MCF 10A (cell line): ENCODE measurements around the gene RELN. TPM values are rescaled to one million over a fixed set of nuclear protein-coding genes. Genes with fewer than 3 reads are reported as not detected.
"Not testable (repeated sequence)": the region's sequence is repeated elsewhere in the genome, so short reads cannot be mapped to it uniquely, and the experiment has no call there.

Experiments used
- BruUV-seq: library from RNA; stranded (reverse); fragments of 400-500 nt; replicated peaks from 2 replicates; lab custom pipeline; 2021; lab: Mats Ljungman, UMichigan
- CTCF ChIA-PET: fragments of 300-600 bp; sonication (Branson Sonifier 250); formaldehyde crosslinking; extraction: SDS; loops from one replicate; lab custom pipeline; 2021; ENCODE audit warnings: antibody characterized with exemption, inconsistent platforms; lab: Yijun Ruan, JAX
- POLR2A ChIA-PET: fragments of 300-600, 350-650 bp; sonication (Branson Sonifier 250); formaldehyde crosslinking; extraction: SDS; loops from one replicate; lab custom pipeline; 2020; ENCODE audit warnings: antibody characterized with exemption, inconsistent platforms; lab: Yijun Ruan, JAX
- DNase-seq: peaks from one replicate; pipeline ENCODE4 v3.0.0-alpha.2; 2018; ENCODE audit not compliant: unreplicated experiment
- H3K27ac Mint-ChIP-seq: one replicate; pipeline ENCODE4 v1.8.0; 2022; ENCODE audit warnings: mild to moderate bottlenecking, low read depth, mixed read lengths; ENCODE audit not compliant: unreplicated experiment
- H3K27me3 Mint-ChIP-seq: one replicate; pipeline ENCODE4 v1.8.0; 2022; ENCODE audit warnings: mixed read lengths; ENCODE audit not compliant: insufficient read depth, unreplicated experiment
- H3K36me3 Mint-ChIP-seq: one replicate; pipeline ENCODE4 v1.8.0; 2022; ENCODE audit warnings: mild to moderate bottlenecking, moderate library complexity, mixed read lengths; ENCODE audit not compliant: insufficient read depth, unreplicated experiment
- H3K4me1 Mint-ChIP-seq: one replicate; pipeline ENCODE4 v1.8.0; 2022; ENCODE audit warnings: mixed read lengths; ENCODE audit not compliant: insufficient read depth, unreplicated experiment
- H3K4me3 Mint-ChIP-seq: one replicate; pipeline ENCODE4 v1.8.0; 2022; ENCODE audit warnings: mild to moderate bottlenecking, moderate library complexity, mixed read lengths; ENCODE audit not compliant: unreplicated experiment
- H3K9me3 Mint-ChIP-seq: one replicate; pipeline ENCODE4 v1.8.0; 2022; ENCODE audit warnings: mixed read lengths; ENCODE audit not compliant: unreplicated experiment
- CTCF ChIP-seq: fragments of 200-600 bp; IDR thresholded peaks from one replicate; pipeline ENCODE4 v1.8.0; 2022; ENCODE audit warnings: antibody characterized with exemption, mild to moderate bottlenecking; ENCODE audit not compliant: unreplicated experiment
- intact Hi-C: fragments of 100-400 bp; cut with micrococcal nuclease; formaldehyde crosslinking; loops from 2 replicates; pipeline ENCODE4 v1.14.1; 2022
- total RNA-seq: library from RNA; stranded (reverse); gene quantifications from 2 replicates; pipeline ENCODE4 v1.2.3, GENCODE V29; 2022

Gene RELN
- total RNA-seq, 1 experiment from 2014 or later = not detected

GRCh38 chr7:103781409-103781808 is 208.0 kb downstream of the RELN start:
- H3K27me3 Mint-ChIP-seq = peaks cover 35% of the 10 kb centered on the region
- H3K4me1 Mint-ChIP-seq = no peaks in the 10 kb centered on the region
- no peak overlapping the region for H3K27ac Mint-ChIP-seq
- no peak for DNase-seq
- intact Hi-C loops = no loop called here
- no peaks in the 10 kb centered on the region for H3K9me3 Mint-ChIP-seq
- ChIA-PET CTCF (no interaction called here), POLR2A (no interaction called here)
- no peaks in the 10 kb centered on the region for H3K36me3 Mint-ChIP-seq
- no TSS peak for BruUV-seq
- no peak for TF ChIP-seq CTCF
- H3K4me3 Mint-ChIP-seq = no peak overlapping the region

GRCh38 chr7:103780561-103780960 is 208.9 kb downstream of the RELN start:
- H3K4me1 Mint-ChIP-seq, H3K4me3 Mint-ChIP-seq, H3K36me3 Mint-ChIP-seq, H3K9me3 Mint-ChIP-seq, intact Hi-C loops, DNase-seq, POLR2A ChIA-PET, H3K27ac Mint-ChIP-seq, BruUV-seq: not testable (repeated sequence)
- CTCF ChIA-PET = interaction anchor here (0.6 kb wide), 1 partner anchor 208 kb away, joined by 3 read pairs; no protein-coding TSS in a partner anchor
- peaks cover 31% of the 10 kb centered on the region for H3K27me3 Mint-ChIP-seq

GRCh38 chr7:103777440-103777839 is 212.0 kb downstream of the RELN start:
- H3K4me1 Mint-ChIP-seq = no peaks in the 10 kb centered on the region
- H3K27me3 Mint-ChIP-seq = peaks cover 13% of the 10 kb centered on the region
- POLR2A ChIA-PET = no interaction called here
- no peak overlapping the region for H3K27ac Mint-ChIP-seq
- no peak overlapping the region for H3K4me3 Mint-ChIP-seq
- intact Hi-C loops = no loop called here
- no peaks in the 10 kb centered on the region for H3K9me3 Mint-ChIP-seq
- DNase-seq = no peak
- no peaks in the 10 kb centered on the region for H3K36me3 Mint-ChIP-seq
- BruUV-seq = no TSS peak
- TF ChIP-seq CTCF = no peak
- CTCF ChIA-PET = no interaction called here

GRCh38 chr7:103773726-103774125 is 215.7 kb downstream of the RELN start:
- H3K4me1 Mint-ChIP-seq = no peaks in the 10 kb centered on the region
- no peak for DNase-seq
- ChIA-PET POLR2A (no interaction called here), CTCF (no interaction called here)
- intact Hi-C loops = no loop called here
- no TSS peak for BruUV-seq
- no peak overlapping the region for H3K4me3 Mint-ChIP-seq
- no peaks in the 10 kb centered on the region for H3K9me3 Mint-ChIP-seq
- TF ChIP-seq CTCF = no peak
- H3K36me3 Mint-ChIP-seq = no peaks in the 10 kb centered on the region
- H3K27me3 Mint-ChIP-seq = peaks cover 22% of the 10 kb centered on the region
- H3K27ac Mint-ChIP-seq = no peak overlapping the region
